B cell (primary cell): ENCODE measurements around the gene DDX54. TPM values are rescaled to one million over a fixed set of nuclear protein-coding genes. Genes with fewer than 3 reads are reported as not detected.
A peak's percentile ranks its signal among the peaks of the same experiment; 100 is the strongest.

Experiments used
- ATAC-seq: fragments of 200-7000 bp; cut with Tn5 transposase; one replicate; pipeline ENCODE4 v1.10.0; 2021; ENCODE audit warnings: low read depth, mild to moderate bottlenecking, moderate number of reproducible peaks, moderate library complexity
- CTCF ChIA-PET: fragments of 350-600 bp; sonication (Branson Sonifier 250); formaldehyde crosslinking; loops from one replicate; lab custom pipeline; 2021; ENCODE audit warnings: antibody characterized with exemption, inconsistent platforms; lab: Charles Lee
- POLR2A ChIA-PET: fragments of 350-600 bp; sonication (Branson Sonifier 250); formaldehyde crosslinking; loops from one replicate; lab custom pipeline; 2021; ENCODE audit warnings: antibody characterized with exemption; lab: Charles Lee
- DNase-seq: peaks from one replicate; pipeline ENCODE4 v3.0.0; 2013
- H2AFZ ChIP-seq: 2 replicates; pipeline ENCODE4 v1.6.1; 2012; ENCODE audit warnings: mild to moderate bottlenecking, low read depth, low read length; ENCODE audit not compliant: insufficient read depth, poor library complexity, severe bottlenecking
- H3K27ac ChIP-seq, 2 donors: 1 replicate in 1 of 2; 2 replicates in 1 of 2; pipeline ENCODE4 v1.5.1; 2012 to 2013; ENCODE audit warnings: low read length in 2 of 2, mild to moderate bottlenecking in 2 of 2, moderate library complexity in 1 of 2
- H3K27me3 ChIP-seq, 4 experiments: fragments of 200-600 bp in 1 of 4; sonication (generic) in 1 of 4; replicated peaks in 1 of 4; 1 replicate in 2 of 4; 2 replicates in 2 of 4; pipeline versions ENCODE4 v1.6.1 to v1.7.0; 2013 to 2016; ENCODE audit warnings: low read length in 3 of 4, mild to moderate bottlenecking in 2 of 4, mixed read lengths in 1 of 4, moderate library complexity in 1 of 4; ENCODE audit not compliant: insufficient read depth in 4 of 4, control insufficient read depth in 3 of 4; ENCODE audit errors: control extremely low read depth in 1 of 4
- H3K36me3 ChIP-seq, 2 experiments: replicated peaks in 1 of 2; 1 replicate in 1 of 2; 2 replicates in 1 of 2; pipeline versions ENCODE4 v1.6.1 to v1.7.1; 2013; ENCODE audit warnings: low read length in 1 of 2; ENCODE audit not compliant: insufficient read depth in 2 of 2, control insufficient read depth in 1 of 2; ENCODE audit errors: control extremely low read depth in 1 of 2, extremely low read depth in 1 of 2
- H3K4me1 ChIP-seq, 2 donors: fragments of 200-600 bp in 1 of 2; sonication (generic) in 1 of 2; 1 replicate in 1 of 2; 2 replicates in 1 of 2; pipeline versions ENCODE4 v1.5.1 to v1.6.1; 2013 to 2017; ENCODE audit warnings: low read length in 2 of 2; ENCODE audit not compliant: control insufficient read depth in 2 of 2, insufficient read depth in 2 of 2
- H3K4me2 ChIP-seq: replicated peaks from 2 replicates; pipeline ENCODE3; 2012; ENCODE audit warnings: mild to moderate bottlenecking, low read depth, low read length; ENCODE audit not compliant: poor library complexity, severe bottlenecking
- H3K4me3 ChIP-seq, 5 experiments: fragments of 200-600 bp in 1 of 5; sonication (generic) in 1 of 5; 1 replicate in 3 of 5; 2 replicates in 2 of 5; pipeline versions ENCODE4 v1.5.1 to v1.7.0; 2011 to 2016; ENCODE audit warnings: low read length in 4 of 5, mild to moderate bottlenecking in 4 of 5, low read depth in 2 of 5, control low read depth in 1 of 5, moderate library complexity in 1 of 5; ENCODE audit not compliant: insufficient read depth in 1 of 5; ENCODE audit errors: control extremely low read depth in 1 of 5, extremely low read depth in 1 of 5
- H3K79me2 ChIP-seq: fragments of 200-600 bp; sonication (generic); one replicate; pipeline ENCODE4 v1.6.0; 2016; ENCODE audit warnings: low read length; ENCODE audit not compliant: control insufficient read depth, insufficient read depth
- H3K9ac ChIP-seq: fragments of 200-600 bp; sonication (generic); 2 replicates; pipeline ENCODE4 v1.6.1; 2017; ENCODE audit warnings: mild to moderate bottlenecking, low read length, moderate library complexity
- H3K9me3 ChIP-seq, 3 donors: one replicate each; pipeline versions ENCODE4 v1.6.1 to v1.7.1; 2013; ENCODE audit warnings: low read length in 2 of 3; ENCODE audit not compliant: control insufficient read depth in 2 of 3, insufficient read depth in 1 of 3; ENCODE audit errors: control extremely low read depth in 1 of 3
- H4K20me1 ChIP-seq: 2 replicates; pipeline ENCODE4 v1.6.0; 2012; ENCODE audit warnings: mild to moderate bottlenecking, low read length; ENCODE audit not compliant: insufficient read depth, control insufficient read depth, poor library complexity, severe bottlenecking
- H3K27ac Mint-ChIP-seq: one replicate; pipeline ENCODE4 v1.8.0; 2021; ENCODE audit warnings: mixed read lengths
- H3K27me3 Mint-ChIP-seq: one replicate; pipeline ENCODE4 v1.8.0; 2021; ENCODE audit warnings: mixed read lengths
- H3K4me1 Mint-ChIP-seq: one replicate; pipeline ENCODE4 v1.8.0; 2021; ENCODE audit warnings: mixed read lengths
- H3K4me3 Mint-ChIP-seq: one replicate; pipeline ENCODE4 v1.8.0; 2021; ENCODE audit warnings: mixed read lengths
- H3K9me3 Mint-ChIP-seq: one replicate; pipeline ENCODE4 v1.8.0; 2022; ENCODE audit warnings: mixed read lengths; ENCODE audit not compliant: insufficient read depth
- CTCF ChIP-seq: fragments of 200-600 bp; IDR thresholded peaks from one replicate; pipeline ENCODE4 v1.8.0; 2022; ENCODE audit warnings: antibody characterized with exemption, mild to moderate bottlenecking
- EZH2 ChIP-seq: IDR thresholded peaks from 2 replicates; pipeline ENCODE4 v1.6.1; 2012; ENCODE audit warnings: borderline replicate concordance, low read depth, mild to moderate bottlenecking, moderate library complexity, low read length; ENCODE audit not compliant: insufficient read depth, poor library complexity, severe bottlenecking
- whole genome bisulfite sequencing: methylation state at CpG from one replicate; pipeline ENCODE4 v1.1.5; 2013; ENCODE audit warnings: missing lambda C conversion rate; ENCODE audit not compliant: insufficient coverage; 5-methylcytosine and 5-hydroxymethylcytosine counted together
- intact Hi-C: fragments of 100-400 bp; cut with micrococcal nuclease; formaldehyde crosslinking; loops from one replicate; pipeline ENCODE4 v1.10.0; 2022
- polyA plus RNA-seq: library from polyadenylated mRNA; depleted of rRNA; stranded (reverse); fragments of >200 nt; gene quantifications from 2 replicates; pipeline ENCODE4 v1.2.3, GENCODE V29; 2012
- total RNA-seq, 2 donors: library from RNA; stranded (reverse); fragments of 120-200 nt in 1 of 2; gene quantifications; 1 replicate in 1 of 2; 2 replicates in 1 of 2; pipeline versions ENCODE4 v1.2.3 to v1.2.4, GENCODE V29; 2013 to 2022

DDX54 gene
- total and polyA plus RNA-seq, 2 donors (not counting 1 experiment from before 2014, with no cell fraction given) = 55.4 to 101 TPM

DNA sequence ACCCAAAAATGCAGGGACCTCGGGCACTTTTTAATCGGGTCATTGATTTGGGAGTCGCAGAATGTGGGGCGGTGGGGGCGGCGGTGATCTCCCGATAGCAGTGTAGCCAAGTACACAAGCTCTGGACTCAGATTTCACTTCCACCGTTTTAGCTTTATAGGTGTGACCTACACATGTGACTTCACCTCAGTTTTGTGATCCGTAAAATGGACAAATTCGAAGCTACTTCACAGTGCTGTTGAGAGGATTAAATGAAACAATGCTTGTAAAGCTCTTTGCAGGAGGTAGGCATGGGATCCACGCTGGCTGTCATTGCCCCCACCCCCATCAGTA lies 721 bp upstream of the DDX54 start:
- Mint-ChIP-seq H3K4me1 (peaks cover 38% of the 10 kb centered on the region), H3K27me3 (no peaks in the 10 kb centered on the region), H3K9me3 (no peaks in the 10 kb centered on the region), H3K4me3 (peak overlapping the region; percentile 95), H3K27ac (peak overlapping the region; percentile 90)
- Histone ChIP-seq H4K20me1 (peaks cover 29% of the 10 kb centered on the region), H2AFZ (peak overlapping the region; percentile 94), H3K4me1 (peaks cover 25 to 34% of the 10 kb centered on the region in 2 donors), H3K27me3 (no peaks in the 10 kb centered on the region), H3K79me2 (peaks cover 69% of the 10 kb centered on the region), H3K4me3 (peak overlapping the region; percentile 41 to 100 (median 94)), H3K9ac (peak overlapping the region; percentile 92), H3K9me3 (no peaks in the 10 kb centered on the region), H3K27ac (peak overlapping the region; percentile 98), H3K36me3 (peaks cover 3 to 20% of the 10 kb centered on the region in 2 experiments), H3K4me2 (peak overlapping the region; percentile 93)
- no peak for ATAC-seq
- no peak for DNase-seq
- CTCF ChIA-PET = interaction anchor here (0.8 to 3.3 kb wide), 10 partner anchors 9 to 286 kb away, joined by 3 to 15 read pairs (median 3); no protein-coding TSS in a partner anchor
- no peak for TF ChIP-seq EZH2
- no peak for TF ChIP-seq CTCF
- intact Hi-C loops = loop anchor here (5.0 kb wide), 1 partner anchor 204 kb away; no protein-coding TSS in a partner anchor
- 3% methylated on average over 7 of the region's 11 CpGs for WGBS
- POLR2A ChIA-PET = interaction anchor here (0.5 to 1.8 kb wide), 7 partner anchors 14 to 149 kb away, joined by 3 to 10 read pairs (median 7); partner anchors contain the start of genes SLC8B1 and TPCN1

- intact Hi-C loops = loop anchor here (1.0 to 5.0 kb wide), 7 partner anchors 11 to 203 kb away; partner anchors contain the start of genes PLBD2, SLC8B1 and TPCN1
- H3K9ac ChIP-seq = peak overlapping the region; percentile 92
- TF ChIP-seq EZH2 = no peak
- no peak for TF ChIP-seq CTCF
- peak overlapping the region; percentile 94 for H2AFZ ChIP-seq
- H3K4me2 ChIP-seq = peak overlapping the region; percentile 93
- H3K4me3 Mint-ChIP-seq = peak overlapping the region; percentile 95
- H3K79me2 ChIP-seq = peaks cover 76% of the 10 kb centered on the region
- H3K36me3 ChIP-seq = peaks cover 3 to 24% of the 10 kb centered on the region in 2 experiments
- CTCF ChIA-PET = interaction anchor here (0.8 to 3.3 kb wide), 5 partner anchors 11 to 285 kb away, joined by 3 to 15 read pairs (median 6); no protein-coding TSS in a partner anchor
- POLR2A ChIA-PET = interaction anchor here (0.6 to 1.8 kb wide), 8 partner anchors 10 to 327 kb away, joined by 3 to 10 read pairs (median 6); partner anchors contain the start of gene TPCN1
- H3K27ac ChIP-seq = peak overlapping the region; percentile 98
- under 1% methylated on average over 20 of the region's 20 CpGs for WGBS
- H3K27me3 Mint-ChIP-seq = no peaks in the 10 kb centered on the region
- DNase-seq (peak; percentile 95), ATAC-seq (peak; percentile 84)
- peaks cover 25 to 34% of the 10 kb centered on the region in 2 donors for H3K4me1 ChIP-seq
- H3K9me3 ChIP-seq = no peaks in the 10 kb centered on the region
- no peaks in the 10 kb centered on the region for H3K27me3 ChIP-seq
- H3K27ac Mint-ChIP-seq = peak overlapping the region; percentile 96
- no peaks in the 10 kb centered on the region for H3K9me3 Mint-ChIP-seq
- H3K4me3 ChIP-seq = peak overlapping the region; percentile 51 to 100 (median 94)
- H4K20me1 ChIP-seq = peaks cover 37% of the 10 kb centered on the region
- H3K4me1 Mint-ChIP-seq = peaks cover 38% of the 10 kb centered on the region
These were observed 438 bp downstream of the DDX54 start for GRCh38 chr12:113184900-113185179.
